DOHH2 (cell line): ENCODE results near the gene CIB4.

ENCODE experiments used
- EZH2phosphoT487 ChIP-seq: fragments of 200-600 bp; sonication (generic); IDR thresholded peaks from 2 replicates; pipeline ENCODE4 v1.6.1; 2017; ENCODE audit warnings: borderline replicate concordance, mild to moderate bottlenecking, antibody characterized with exemption, low read length, moderate library complexity, mixed read lengths
- TF ChIP-seq, protein P1 (sequence below): fragments of 200-600 bp; sonication (generic); IDR thresholded peaks from one replicate; pipeline ENCODE4 v1.5.1; 2014; ENCODE audit warnings: antibody characterized with exemption, mild to moderate bottlenecking, low read depth, low read length; ENCODE audit not compliant: poor library complexity, severe bottlenecking

DNA sequence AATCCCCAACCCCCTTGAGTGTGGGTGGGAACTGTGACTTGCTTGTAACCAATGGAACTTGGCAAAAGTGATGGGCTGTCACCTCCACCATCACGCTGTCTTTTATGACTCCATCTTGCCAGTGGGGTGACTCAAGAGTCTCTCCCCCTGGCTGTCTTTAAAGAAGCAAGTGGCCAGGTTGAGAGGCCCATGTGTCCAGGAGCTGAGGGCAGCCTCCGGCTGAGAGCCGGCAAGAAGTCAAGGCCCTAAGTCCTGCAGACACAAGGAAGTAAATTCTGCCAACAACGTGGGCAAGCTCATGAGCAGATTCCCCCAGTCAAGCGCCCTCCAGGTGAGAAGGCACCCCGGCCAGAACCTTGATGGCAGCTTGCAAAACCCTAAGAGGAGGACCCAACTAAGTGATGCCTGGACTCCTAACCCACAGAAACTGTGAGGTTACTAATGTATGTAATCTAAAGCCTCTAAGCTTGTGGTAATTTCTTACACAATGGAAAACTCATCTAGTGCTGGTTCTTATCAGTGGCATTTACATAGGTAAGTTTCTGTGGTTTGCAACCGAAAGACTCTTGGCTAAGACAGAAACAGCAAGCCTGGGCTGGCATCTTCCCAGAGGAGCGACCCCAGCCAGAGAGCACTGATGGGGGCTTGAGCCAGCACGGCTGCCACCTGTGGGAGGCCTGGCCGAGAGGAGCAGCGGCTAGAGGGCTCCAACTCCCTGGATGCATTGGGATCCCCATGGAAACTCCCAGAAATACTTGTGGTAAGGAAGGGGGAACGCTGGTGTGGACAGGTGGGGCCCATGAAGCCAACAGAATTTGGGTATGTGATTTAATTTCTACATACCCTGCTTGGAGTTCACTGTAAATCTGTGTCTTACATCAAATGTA lies 49.3 kb downstream of the CIB4 start:
- TF ChIP-seq, protein P1, sequence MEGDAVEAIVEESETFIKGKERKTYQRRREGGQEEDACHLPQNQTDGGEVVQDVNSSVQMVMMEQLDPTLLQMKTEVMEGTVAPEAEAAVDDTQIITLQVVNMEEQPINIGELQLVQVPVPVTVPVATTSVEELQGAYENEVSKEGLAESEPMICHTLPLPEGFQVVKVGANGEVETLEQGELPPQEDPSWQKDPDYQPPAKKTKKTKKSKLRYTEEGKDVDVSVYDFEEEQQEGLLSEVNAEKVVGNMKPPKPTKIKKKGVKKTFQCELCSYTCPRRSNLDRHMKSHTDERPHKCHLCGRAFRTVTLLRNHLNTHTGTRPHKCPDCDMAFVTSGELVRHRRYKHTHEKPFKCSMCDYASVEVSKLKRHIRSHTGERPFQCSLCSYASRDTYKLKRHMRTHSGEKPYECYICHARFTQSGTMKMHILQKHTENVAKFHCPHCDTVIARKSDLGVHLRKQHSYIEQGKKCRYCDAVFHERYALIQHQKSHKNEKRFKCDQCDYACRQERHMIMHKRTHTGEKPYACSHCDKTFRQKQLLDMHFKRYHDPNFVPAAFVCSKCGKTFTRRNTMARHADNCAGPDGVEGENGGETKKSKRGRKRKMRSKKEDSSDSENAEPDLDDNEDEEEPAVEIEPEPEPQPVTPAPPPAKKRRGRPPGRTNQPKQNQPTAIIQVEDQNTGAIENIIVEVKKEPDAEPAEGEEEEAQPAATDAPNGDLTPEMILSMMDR, result no peak
- no peak for TF ChIP-seq EZH2phosphoT487
